ENCODE data around the gene NOP9. TPM values are rescaled to one million over a fixed set of nuclear protein-coding genes. Genes with fewer than 3 reads are reported as not detected.
A peak's percentile ranks its signal among the peaks of the same experiment; 100 is the strongest.

Gene NOP9
- total RNA-seq, 1 experiment from 2014 or later = 35.1 TPM

DNA sequence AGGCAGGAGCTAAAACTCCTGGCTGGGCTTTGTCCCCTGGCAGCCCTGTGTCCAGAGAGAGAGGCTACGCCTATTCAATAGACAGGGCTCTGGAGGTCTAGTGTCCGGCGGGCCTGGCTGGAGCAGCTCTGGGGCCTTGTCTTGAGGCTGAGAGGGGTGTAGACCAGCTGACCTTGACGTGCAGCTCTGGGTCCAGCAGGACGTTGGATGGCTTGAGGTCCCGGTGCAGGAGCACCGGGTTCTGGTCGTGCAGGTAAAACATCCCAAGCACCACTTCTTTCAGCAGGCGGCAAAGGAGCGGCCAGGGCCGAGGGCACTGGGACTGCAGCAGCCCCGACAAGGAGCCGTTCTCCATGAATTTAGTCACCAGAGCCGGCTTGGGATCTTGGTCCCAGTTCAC, 39.2 kb downstream of the NOP9 start:
- TF ChIP-seq, protein P1, sequence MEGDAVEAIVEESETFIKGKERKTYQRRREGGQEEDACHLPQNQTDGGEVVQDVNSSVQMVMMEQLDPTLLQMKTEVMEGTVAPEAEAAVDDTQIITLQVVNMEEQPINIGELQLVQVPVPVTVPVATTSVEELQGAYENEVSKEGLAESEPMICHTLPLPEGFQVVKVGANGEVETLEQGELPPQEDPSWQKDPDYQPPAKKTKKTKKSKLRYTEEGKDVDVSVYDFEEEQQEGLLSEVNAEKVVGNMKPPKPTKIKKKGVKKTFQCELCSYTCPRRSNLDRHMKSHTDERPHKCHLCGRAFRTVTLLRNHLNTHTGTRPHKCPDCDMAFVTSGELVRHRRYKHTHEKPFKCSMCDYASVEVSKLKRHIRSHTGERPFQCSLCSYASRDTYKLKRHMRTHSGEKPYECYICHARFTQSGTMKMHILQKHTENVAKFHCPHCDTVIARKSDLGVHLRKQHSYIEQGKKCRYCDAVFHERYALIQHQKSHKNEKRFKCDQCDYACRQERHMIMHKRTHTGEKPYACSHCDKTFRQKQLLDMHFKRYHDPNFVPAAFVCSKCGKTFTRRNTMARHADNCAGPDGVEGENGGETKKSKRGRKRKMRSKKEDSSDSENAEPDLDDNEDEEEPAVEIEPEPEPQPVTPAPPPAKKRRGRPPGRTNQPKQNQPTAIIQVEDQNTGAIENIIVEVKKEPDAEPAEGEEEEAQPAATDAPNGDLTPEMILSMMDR (IDR thresholded peaks at IDR 0.05; ENCODE audit: insufficient read depth in 1 of 2, low read depth in 1 of 2, low read length in 1 of 2, severe bottlenecking in 1 of 2, unreplicated experiment in 1 of 2) = no peak
- no peaks in the 10 kb centered on the region for H3K9me3 Mint-ChIP-seq (ENCODE audit: unreplicated experiment)
- intact Hi-C loops (cut with micrococcal nuclease; ENCODE audit: unreplicated experiment) = no loop called here
- no peak overlapping the region for H3K27ac Mint-ChIP-seq (ENCODE audit: unreplicated experiment)
- H3K4me3 Mint-ChIP-seq (ENCODE audit: unreplicated experiment) = no peak overlapping the region
- no peaks in the 10 kb centered on the region for H3K36me3 Mint-ChIP-seq (ENCODE audit: insufficient read depth, unreplicated experiment)
- CTCF ChIA-PET = interaction anchor here (1.7 kb wide), 1 partner anchor 93 kb away, joined by 6 read pairs; no protein-coding TSS in a partner anchor
- H3K4me1 ChIP-seq = 0 out of 2 replicates have a peak, but pooled peaks cover 7% of the 10 kb centered on the region
- peaks cover 3% of the 10 kb centered on the region for H3K27me3 Mint-ChIP-seq (ENCODE audit: insufficient read depth, unreplicated experiment)
- no peaks in the 10 kb centered on the region for H3K9me3 ChIP-seq
- no peaks in the 10 kb centered on the region for H3K36me3 ChIP-seq (ENCODE audit: control insufficient read depth, insufficient read depth, low read length)
- POLR2A ChIA-PET = no interaction called here
- H3K4me3 ChIP-seq (ENCODE audit: low read depth, low read length) = no peak overlapping the region
- no peaks in the 10 kb centered on the region; the same call in 1 of the 2 replicates for H3K27me3 ChIP-seq (replicated peaks; ENCODE audit: control insufficient read depth, insufficient read depth, low read length)
- no TSS peak for BruUV-seq (replicated peaks)
- DNase-seq = no peak
- H3K4me1 Mint-ChIP-seq (ENCODE audit: low read depth, unreplicated experiment) = peaks cover 2% of the 10 kb centered on the region

GRCh38 chr14:24339284-24340151, 39.9 kb downstream of the NOP9 start, which contains the start of gene RIPK3:
RIPK3 (minus strand) TSS chr14:24339991; CDS start chr14:24339826, 165 bp downstream.
- Mint-ChIP-seq H3K4me1 (ENCODE audit: low read depth, unreplicated experiment) (peaks cover 6% of the 10 kb centered on the region), H3K4me3 (ENCODE audit: unreplicated experiment) (peak within 1 kb of the TSS; percentile 60), H3K9me3 (ENCODE audit: unreplicated experiment) (no peaks in the 10 kb centered on the region), H3K36me3 (ENCODE audit: insufficient read depth, unreplicated experiment) (no peaks in the 10 kb centered on the region), H3K27ac (ENCODE audit: unreplicated experiment) (no peak within 1 kb of the TSS), H3K27me3 (ENCODE audit: insufficient read depth, unreplicated experiment) (peaks cover 3% of the 10 kb centered on the region)
- TF ChIP-seq, protein P1 (IDR thresholded peaks at IDR 0.05; ENCODE audit: insufficient read depth in 1 of 2, low read depth in 1 of 2, low read length in 1 of 2, severe bottlenecking in 1 of 2, unreplicated experiment in 1 of 2) = no peak
- Histone ChIP-seq H3K36me3 (ENCODE audit: control insufficient read depth, insufficient read depth, low read length) (no peaks in the 10 kb centered on the region), H3K9me3 (no peaks in the 10 kb centered on the region), H3K27me3 (replicated peaks; ENCODE audit: control insufficient read depth, insufficient read depth, low read length) (no peaks in the 10 kb centered on the region; the same call in 1 of the 2 replicates), H3K4me1 (0 out of 2 replicates have a peak, but pooled peaks cover 7% of the 10 kb centered on the region), H3K4me3 (ENCODE audit: low read depth, low read length) (peak within 1 kb of the TSS; percentile 37)
- ChIA-PET POLR2A (no interaction called here), CTCF (interaction anchor here (0.7 to 1.7 kb wide), 2 partner anchors 92 kb away, joined by 4 to 6 read pairs; no protein-coding TSS in a partner anchor)
- BruUV-seq (replicated peaks) = no TSS peak
- DNase-seq = no peak
- intact Hi-C loops (cut with micrococcal nuclease; ENCODE audit: unreplicated experiment) = no loop called here

- peaks cover 6% of the 10 kb centered on the region for H3K4me1 Mint-ChIP-seq (ENCODE audit: low read depth, unreplicated experiment)
- no peak overlapping the region for H3K27ac Mint-ChIP-seq (ENCODE audit: unreplicated experiment)
- CTCF ChIA-PET = no interaction called here
- no peaks in the 10 kb centered on the region for H3K9me3 ChIP-seq
- intact Hi-C loops (cut with micrococcal nuclease; ENCODE audit: unreplicated experiment) = no loop called here
- no peak overlapping the region for H3K4me3 Mint-ChIP-seq (ENCODE audit: unreplicated experiment)
- no peak overlapping the region for H3K4me3 ChIP-seq (ENCODE audit: low read depth, low read length)
- peaks cover 3% of the 10 kb centered on the region for H3K27me3 Mint-ChIP-seq (ENCODE audit: insufficient read depth, unreplicated experiment)
- H3K4me1 ChIP-seq = 0 out of 2 replicates have a peak, but pooled peaks cover 7% of the 10 kb centered on the region
- BruUV-seq (replicated peaks) = no TSS peak
- H3K36me3 Mint-ChIP-seq (ENCODE audit: insufficient read depth, unreplicated experiment) = no peaks in the 10 kb centered on the region
- H3K36me3 ChIP-seq (ENCODE audit: control insufficient read depth, insufficient read depth, low read length) = no peaks in the 10 kb centered on the region
- TF ChIP-seq, protein P1 (IDR thresholded peaks at IDR 0.05; ENCODE audit: insufficient read depth in 1 of 2, low read depth in 1 of 2, low read length in 1 of 2, severe bottlenecking in 1 of 2, unreplicated experiment in 1 of 2) = no peak
- DNase-seq = no peak
- POLR2A ChIA-PET = no interaction called here
- H3K27me3 ChIP-seq (replicated peaks; ENCODE audit: control insufficient read depth, insufficient read depth, low read length) = no peaks in the 10 kb centered on the region; the same call in none of the 2 replicates
- no peaks in the 10 kb centered on the region for H3K9me3 Mint-ChIP-seq (ENCODE audit: unreplicated experiment)
These were observed 41.0 kb downstream of the NOP9 start for GRCh38 chr14:24340606-24341005.
